Measurements from ENCODE around the gene EXOC2. TPM values are rescaled to one million over a fixed set of nuclear protein-coding genes. Genes with fewer than 3 reads are reported as not detected.

The EXOC2 gene
- total and polyA plus RNA-seq, 2 of the 13 experiments (the other 11 are each of a cell fraction or from before 2014, with no cell fraction given): 12.6 to 22.9 TPM

GRCh38 chr6:713351-713750 lies 20.4 kb upstream of the EXOC2 start:
- Histone ChIP-seq H3K4me3 (replicated peaks in 1 of 3; ENCODE audit: insufficient read depth in 1 of 3, low read depth in 2 of 3, low read length in 3 of 3) (no peak overlapping the region), H3K9ac (ENCODE audit: insufficient read depth, low read depth, low read length) (no peak overlapping the region), H3K4me1 (ENCODE audit: insufficient read depth, low read length) (peaks cover 13% of the 10 kb centered on the region; the same call in 1 of the 2 replicates), H3K36me3 (replicated peaks in 1 of 2; ENCODE audit: control insufficient read depth in 1 of 2, insufficient read depth in 2 of 2, low read length in 2 of 2) (no peaks in the 10 kb centered on the region), H3K79me2 (ENCODE audit: insufficient read depth, low read length) (no peaks in the 10 kb centered on the region), H2AFZ (ENCODE audit: low read length) (no peak overlapping the region), H3K9me3 (ENCODE audit: low read length) (no peaks in the 10 kb centered on the region), H4K20me1 (ENCODE audit: insufficient read depth, low read length) (no peaks in the 10 kb centered on the region), H3K4me2 (ENCODE audit: low read depth, low read length) (no peak overlapping the region), H3K27ac (ENCODE audit: extremely low read length, insufficient read depth, low read length) (no peak overlapping the region), H3K27me3 (ENCODE audit: control insufficient read depth in 1 of 2, insufficient read depth in 2 of 2, low read length in 2 of 2) (peaks cover 0 to 72% of the 10 kb centered on the region in 2 experiments; a peak in 4 of 5 replicates)
- ATAC-seq (no peak), FAIRE-seq (no peak), DNase-seq (ENCODE audit: low spot score) (no peak)
- intact Hi-C loops (cut with micrococcal nuclease; ENCODE audit: unreplicated experiment) (no loop called here), in situ Hi-C loops (cut with HindIII; ENCODE audit: extremely low pct_ligation_motif_present, low pct_unique_long_range_greater_than_20kb) (no loop called here)
- BruUV-seq (replicated peaks): no TSS peak
- 63% methylated on average over 5 of the region's 5 CpGs for WGBS (ENCODE audit: low lambda C conversion rate)
- CTCF ChIA-PET (ENCODE audit: low intra/inter-chr PET ratio, low total read pairs): no interaction called here
- POLR2A ChIA-PET: no interaction called here
- TF ChIP-seq ZNF609 (CRISPR knock-in tag; IDR thresholded peaks at IDR 0.05; ENCODE audit: borderline replicate concordance) (no peak), MYPOP (CRISPR knock-in tag; IDR thresholded peaks at IDR 0.05) (no peak), MTERF4 (CRISPR knock-in tag; IDR thresholded peaks at IDR 0.05) (no peak), FOXC1 (CRISPR knock-in tag; IDR thresholded peaks at IDR 0.05; ENCODE audit: borderline replicate concordance) (no peak), SAFB2 (CRISPR knock-in tag; IDR thresholded peaks at IDR 0.05; ENCODE audit: borderline replicate concordance, low read depth) (no peak), ETV6 (CRISPR knock-in tag; conservative IDR thresholded peaks at IDR 0.05) (no peak), THAP11 (CRISPR knock-in tag; IDR thresholded peaks at IDR 0.05) (no peak), ADNP (CRISPR knock-in tag; IDR thresholded peaks at IDR 0.05) (no peak), THAP9 (CRISPR knock-in tag; IDR thresholded peaks at IDR 0.05; ENCODE audit: borderline replicate concordance) (no peak), PBX2 (CRISPR knock-in tag; IDR thresholded peaks at IDR 0.05) (no peak), U2AF2 (IDR thresholded peaks at IDR 0.05; ENCODE audit: low read depth, low read length) (no peak)

Measured in HepG2 (cell line).